Dermis lymphatic vessel endothelial cell (primary cell): ENCODE data around the gene FNDC5. TPM values are rescaled to one million over a fixed set of nuclear protein-coding genes. Genes with fewer than 3 reads are reported as not detected.

ENCODE experiments used
- total RNA-seq: library from RNA; depleted of rRNA; stranded (reverse); fragments of >200 nt; gene quantifications from 2 replicates; pipeline ENCODE4 v1.2.1, GENCODE V29; 2014

The FNDC5 gene
- under 0.01 and 0.17 TPM in 2 replicates for total RNA-seq

GRCh38 chr1:32870615-32871363 is at the start of gene FNDC5:
Gene FNDC5, minus strand, starts transcription at chr1:32870912.

DNA sequence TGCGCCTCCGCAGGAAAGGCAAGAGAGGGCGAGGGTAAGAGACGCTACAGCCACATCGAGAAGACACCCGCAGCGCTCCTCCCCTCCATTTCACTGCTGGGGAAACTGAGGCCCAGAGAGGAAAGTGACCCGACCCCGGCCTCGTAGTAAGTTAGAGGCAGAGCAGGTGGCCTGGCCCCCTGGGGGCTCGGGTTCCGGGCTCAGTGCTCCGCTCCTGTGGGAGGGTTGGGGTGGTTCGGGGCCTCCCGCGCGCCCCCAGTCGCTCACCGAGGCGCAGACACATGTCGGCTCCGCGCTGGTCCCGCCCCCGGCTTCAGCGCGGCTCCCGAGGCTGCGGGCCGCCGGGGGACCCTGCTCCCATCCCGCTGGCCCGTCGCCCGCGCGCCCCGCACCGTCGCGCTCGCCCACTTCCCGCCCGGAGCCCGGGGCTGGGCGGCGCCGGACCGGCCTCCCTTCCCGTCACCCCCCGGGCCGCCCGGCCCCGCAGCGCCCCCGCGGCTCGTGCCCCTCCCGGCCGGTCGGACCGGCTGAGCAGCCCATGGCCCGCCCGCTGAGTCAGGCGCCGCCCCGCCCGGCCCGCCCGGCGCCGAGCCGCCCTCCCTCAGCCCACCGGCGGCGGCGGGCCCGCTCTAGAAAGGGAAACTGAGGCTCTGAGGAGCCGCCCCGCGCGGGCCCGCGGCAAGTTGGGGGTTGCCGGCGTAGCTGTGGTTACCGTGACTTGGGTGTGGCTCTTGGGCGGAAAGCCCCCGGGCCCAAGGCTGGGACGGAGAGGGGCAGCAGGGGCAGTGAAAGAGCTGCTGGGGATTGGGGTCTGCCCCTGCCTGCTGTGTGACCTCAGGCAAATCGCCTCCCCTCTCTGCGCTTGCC is 30.5 kb upstream of the FNDC5 start, which contains the start of gene TMEM54:
TMEM54 (minus strand) TSS at position 434 of the 867 bp plus-strand sequence; CDS start at position 283, 151 bp downstream.

DNA sequence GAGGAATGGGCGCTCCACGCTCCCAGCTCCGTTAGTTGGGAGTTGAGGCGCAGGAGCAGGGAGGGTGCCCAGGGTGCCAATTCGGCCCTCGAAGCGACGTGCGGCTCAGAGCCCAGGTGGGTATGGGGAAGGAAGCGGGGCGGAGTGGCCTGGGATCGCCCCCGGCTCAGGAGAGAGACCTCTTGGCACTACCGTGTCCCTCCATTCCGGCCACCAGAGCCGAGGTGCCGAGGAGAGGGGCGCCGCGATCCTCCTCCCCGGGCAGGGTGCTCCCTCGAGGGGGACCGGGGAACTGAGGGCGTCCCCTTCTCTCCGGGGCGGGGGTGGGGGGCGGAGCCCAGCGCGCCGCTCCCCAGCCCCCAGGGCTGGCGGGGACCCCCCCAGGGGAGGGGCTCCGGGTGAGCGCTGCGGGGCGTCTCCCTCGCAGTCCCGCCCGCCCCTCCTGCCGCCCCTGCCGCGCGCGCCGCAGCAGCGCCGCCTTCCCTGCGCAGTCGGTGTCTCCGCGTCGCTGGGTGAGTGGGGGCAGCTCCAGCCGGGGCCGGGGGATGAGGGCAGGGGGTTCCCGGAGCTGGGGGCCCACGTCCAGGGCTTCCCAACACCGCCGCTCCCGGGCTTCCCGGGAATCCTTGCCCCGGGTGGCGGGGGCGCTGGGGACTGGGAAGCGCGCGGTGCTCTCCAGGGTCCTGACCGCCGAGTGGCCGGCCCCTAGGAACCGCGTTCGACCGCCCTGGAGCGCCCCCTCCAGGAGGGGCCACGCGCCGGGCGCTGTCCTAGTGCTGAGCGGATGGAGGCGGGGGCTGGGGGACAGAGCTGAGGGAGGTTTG is 15.5 kb upstream of the FNDC5 start, which contains the start of gene HPCA:
HPCA (plus strand) TSS at position 488 of the 824 bp plus-strand sequence. CDS start 2,408 bp downstream, outside the sequence.

DNA sequence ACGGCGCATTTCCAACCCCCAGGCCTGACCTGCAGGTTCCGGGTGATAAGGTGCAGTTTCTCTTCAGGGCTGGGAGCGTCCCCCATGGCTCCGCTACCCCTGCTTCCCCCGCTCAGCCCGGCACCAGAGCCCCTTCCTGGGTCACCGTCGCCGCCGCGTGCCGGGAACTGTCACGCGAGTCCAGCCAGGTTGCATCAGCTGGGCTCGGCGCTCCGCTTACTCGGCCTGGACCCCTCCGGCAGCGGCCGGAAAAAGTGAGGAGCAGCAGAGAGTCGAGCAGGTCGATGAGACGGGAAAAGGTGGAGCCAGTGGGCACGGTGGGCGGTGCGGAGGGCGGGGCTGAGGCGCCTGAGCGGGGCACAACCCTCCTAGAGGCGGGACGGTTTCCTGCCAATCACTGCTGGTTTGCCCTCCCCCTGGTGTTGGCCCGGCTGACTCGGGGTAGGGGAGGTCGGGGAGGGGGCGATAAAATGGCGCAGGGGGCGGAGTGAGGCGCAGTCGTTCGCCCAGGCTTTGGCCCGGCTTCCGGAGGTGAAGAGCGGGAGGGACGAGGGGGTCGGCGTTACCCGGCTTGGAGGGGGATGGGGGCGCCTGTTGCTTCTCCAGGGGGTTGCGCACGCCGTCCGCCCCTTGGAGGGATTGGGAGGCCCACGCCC is 53.4 kb downstream of the FNDC5 start, which contains the start of the genes S100PBP and YARS1:
S100PBP (plus strand) TSS at position 495 of the 656 bp plus-strand sequence. CDS start 8,447 bp downstream, outside the sequence.
YARS1 (minus strand) TSS at position 200 of the 656 bp plus-strand sequence; CDS start at position 86, 114 bp downstream.

Other genes starting within 250 kb of the FNDC5 start
- gene ZBTB8OS, start 220.4 kb downstream of the FNDC5 start, total RNA-seq: 31.7 and 34.5 TPM in 2 replicates
- 180 and 207 TPM in 2 replicates for gene RBBP4, start 219.7 kb downstream of the FNDC5 start, total RNA-seq
- 13.9 and 18.1 TPM in 2 replicates for gene SYNC, start 168.1 kb downstream of the FNDC5 start, total RNA-seq
- gene YARS1, start 53.6 kb downstream of the FNDC5 start, total RNA-seq: 53.0 and 55.7 TPM in 2 replicates
- 15.6 and 18.3 TPM in 2 replicates for gene S100PBP, start 53.3 kb downstream of the FNDC5 start, total RNA-seq
- gene HPCA, start 15.6 kb upstream of the FNDC5 start, total RNA-seq: not detected in 2 replicates
- gene TMEM54, start 30.5 kb upstream of the FNDC5 start, total RNA-seq: 9.1 and 10.2 TPM in 2 replicates
- 10.7 and 12.1 TPM in 2 replicates for gene RNF19B, start 93.9 kb upstream of the FNDC5 start, total RNA-seq
- 69.0 and 74.4 TPM in 2 replicates for gene AK2, start 166.0 kb upstream of the FNDC5 start, total RNA-seq
- 0.54 and 2.3 TPM in 2 replicates for gene AZIN2, start 210.2 kb upstream of the FNDC5 start, total RNA-seq